22Rv1 (cell line): ENCODE data around the gene PFKL.

Experiments
- CTCF ChIP-seq: fragments of 450-650 bp; IDR thresholded peaks from 2 replicates; pipeline ENCODE4 v1.5.1; 2017; ENCODE audit warnings: mild to moderate bottlenecking
- ZFX ChIP-seq: fragments of 450-650 bp; IDR thresholded peaks from 2 replicates; pipeline ENCODE4 v1.6.1; 2017; ENCODE audit warnings: antibody characterized with exemption, borderline replicate concordance

- TF ChIP-seq CTCF (no peak), ZFX (no peak)
Observed at GRCh38 chr21:44370786-44371410, 71.0 kb downstream of the PFKL start.
